G401.6 (cell line): ENCODE measurements around the gene SRPRA.
"Not testable (repeated sequence)": the region's sequence is repeated elsewhere in the genome, so short reads cannot be mapped to it uniquely, and the experiment has no call there.

Experiments
- FAIRE-seq: peaks from 2 replicates; lab custom pipeline; 2012; peaks lifted over from hg19 to GRCh38; lab: Jason Lieb, UNC

SRPRA gene

GRCh38 chr11:126282736-126283591 lies 14.3 kb upstream of the SRPRA start, which contains the start of gene TIRAP:
Gene TIRAP, plus strand, starts transcription at chr11:126283093. Its CDS starts 7,802 bp downstream, at chr11:126290895.
- no peak for FAIRE-seq

GRCh38 chr11:126282361-126282735 lies 13.7 kb upstream of the SRPRA start:
- FAIRE-seq = no peak

- FAIRE-seq = no peak
Measured at GRCh38 chr11:126281666-126282175, 13.0 kb upstream of the SRPRA start.

- FAIRE-seq = no peak
Measured at GRCh38 chr11:126281245-126281644, 12.6 kb upstream of the SRPRA start.

- no peak for FAIRE-seq
Measured at GRCh38 chr11:126280595-126280994, 11.9 kb upstream of the SRPRA start.

GRCh38 chr11:126279191-126279590 lies 10.5 kb upstream of the SRPRA start:
- no peak for FAIRE-seq

GRCh38 chr11:126277780-126278179 lies 9.1 kb upstream of the SRPRA start:
- no peak for FAIRE-seq

- no peak for FAIRE-seq
Measured at GRCh38 chr11:126277322-126277721, 8.6 kb upstream of the SRPRA start.

- no peak for FAIRE-seq
Measured at GRCh38 chr11:126268361-126268707, 361 bp downstream of the SRPRA start.

GRCh38 chr11:126267650-126268049 lies 1.0 kb downstream of the SRPRA start:
- FAIRE-seq = no peak

GRCh38 chr11:126265811-126266210 lies 2.9 kb downstream of the SRPRA start:
- no peak for FAIRE-seq

GRCh38 chr11:126263489-126263888 lies 5.2 kb downstream of the SRPRA start:
- FAIRE-seq = no peak

GRCh38 chr11:126262216-126262615 lies 6.5 kb downstream of the SRPRA start:
- FAIRE-seq = no peak

GRCh38 chr11:126257764-126258163 lies 10.9 kb downstream of the SRPRA start:
- no peak for FAIRE-seq

GRCh38 chr11:126257144-126257543 lies 11.6 kb downstream of the SRPRA start:
- FAIRE-seq = no peak

GRCh38 chr11:126256216-126256615 lies 12.5 kb downstream of the SRPRA start:
- no peak for FAIRE-seq

GRCh38 chr11:126255507-126255906 lies 13.2 kb downstream of the SRPRA start:
- not testable (repeated sequence) for FAIRE-seq

GRCh38 chr11:126254819-126255218 lies 13.9 kb downstream of the SRPRA start:
- FAIRE-seq = no peak

GRCh38 chr11:126253265-126253664 lies 15.4 kb downstream of the SRPRA start:
- FAIRE-seq = no peak

- no peak for FAIRE-seq
Measured at GRCh38 chr11:126246636-126247035, 22.1 kb downstream of the SRPRA start.

GRCh38 chr11:126233391-126233790 lies 35.3 kb downstream of the SRPRA start:
- no peak for FAIRE-seq

- FAIRE-seq = peak; percentile 78
Measured at GRCh38 chr11:126232683-126233082, 36.0 kb downstream of the SRPRA start.

- no peak for FAIRE-seq
Measured at GRCh38 chr11:126231725-126232459, 36.8 kb downstream of the SRPRA start.
